ENCODE results near the gene FGD3. TPM values are rescaled to one million over a fixed set of nuclear protein-coding genes. Genes with fewer than 3 reads are reported as not detected.

Gene FGD3
- total RNA-seq, 1 experiment from 2014 or later = 1.8 TPM

DNA sequence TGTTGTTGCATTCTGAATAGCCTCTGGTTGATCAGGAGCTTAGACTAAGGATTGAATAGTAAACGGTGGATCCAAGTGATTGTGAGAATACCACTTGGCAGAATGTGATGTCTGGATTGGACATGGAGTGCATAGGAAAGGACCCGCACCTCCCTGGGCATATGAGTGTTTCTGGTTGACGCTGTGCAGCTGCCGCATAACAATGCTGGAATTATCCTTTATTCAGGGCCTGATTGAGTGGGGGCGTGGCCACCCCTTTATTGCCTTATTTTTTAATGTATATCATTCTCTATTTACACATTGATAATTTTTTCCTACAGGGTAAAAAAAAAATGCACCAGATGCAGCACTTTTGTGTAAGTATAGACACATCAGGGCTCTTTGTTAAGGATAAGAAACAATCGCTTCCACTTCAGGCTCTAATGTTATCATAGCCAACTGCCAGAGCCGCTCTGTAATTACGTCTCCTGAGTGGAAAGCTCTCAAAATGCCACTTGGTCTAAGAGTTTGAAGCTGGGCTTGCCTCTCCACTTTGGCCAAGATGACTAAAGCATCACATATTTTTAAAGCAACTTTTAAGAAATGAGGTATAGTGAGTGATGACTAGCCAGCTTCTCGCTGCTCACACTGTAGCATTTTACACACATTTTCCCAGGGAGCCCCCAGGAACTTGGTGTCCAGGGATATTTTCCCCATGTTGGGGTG, 5.7 kb downstream of the FGD3 start:
- Histone ChIP-seq H2BK15ac (ENCODE audit: low read depth, low read length) (no peak overlapping the region), H3K23ac (ENCODE audit: insufficient read length, low read depth, low read length) (no peak overlapping the region), H3K18ac (ENCODE audit: insufficient read length, low read depth, low read length) (no peak overlapping the region), H2AFZ (ENCODE audit: low read length) (no peak overlapping the region), H3K27ac (ENCODE audit: insufficient read length, low read depth, low read length) (no peak overlapping the region), H3K4me1 (ENCODE audit: insufficient read depth, low read length) (no peaks in the 10 kb centered on the region), H3K56ac (ENCODE audit: insufficient read length, low read depth, low read length) (no peak overlapping the region), H3K27me3 (ENCODE audit: insufficient read depth, low read length) (no peaks in the 10 kb centered on the region), H4K91ac (ENCODE audit: insufficient read length, low read depth, low read length) (no peak overlapping the region), H4K20me1 (ENCODE audit: control insufficient read depth, insufficient read depth, insufficient read length) (no peaks in the 10 kb centered on the region), H3K4me2 (ENCODE audit: insufficient read depth, insufficient read length, low read length) (no peak overlapping the region), H3K4ac (ENCODE audit: low read depth, low read length) (no peak overlapping the region), H3K14ac (ENCODE audit: insufficient read depth, low read length) (no peak overlapping the region), H3K9me3 (ENCODE audit: control insufficient read depth, low read depth, low read length) (no peaks in the 10 kb centered on the region), H2AK5ac (ENCODE audit: insufficient read length, low read length) (no peak overlapping the region), H3K79me1 (ENCODE audit: insufficient read depth, low read depth, low read length, poor library complexity, severe bottlenecking) (no peaks in the 10 kb centered on the region), H3K79me2 (ENCODE audit: insufficient read depth, low read length) (no peaks in the 10 kb centered on the region), H3K9ac (ENCODE audit: extremely low read depth, insufficient read length, low read length) (no peak overlapping the region), H3T11ph (ENCODE audit: low read length) (no peak overlapping the region), H3K23me2 (ENCODE audit: insufficient read length, low read depth, low read length, poor library complexity, severe bottlenecking) (no peaks in the 10 kb centered on the region), H2BK120ac (ENCODE audit: low read depth, low read length, poor library complexity, severe bottlenecking) (no peak overlapping the region), H4K5ac (ENCODE audit: insufficient read length, low read depth, low read length) (no peak overlapping the region), H2BK5ac (ENCODE audit: insufficient read length, low read length) (no peak overlapping the region), H2BK12ac (ENCODE audit: insufficient read length, low read depth, low read length) (no peak overlapping the region), H4K8ac (replicated peaks; ENCODE audit: insufficient read length, low read depth, low read length) (no peak overlapping the region), H2BK20ac (ENCODE audit: low read depth, low read length, poor library complexity, severe bottlenecking) (no peak overlapping the region)
- H3K4me1 Mint-ChIP-seq = peaks cover 11 to 15% of the 10 kb centered on the region in 2 experiments
- no peak overlapping the region for H3K4me3 Mint-ChIP-seq
- DNase-seq = no peak
- H3K27ac Mint-ChIP-seq = peak overlapping the region in 1 of 3 experiments; percentile 42; a peak in 1 of 7 replicates
- no CpG with 5 or more reads among the region's 9 CpGs for WGBS (ENCODE audit: extremely low coverage, insufficient read length, low lambda C conversion rate)
- H3K27me3 Mint-ChIP-seq (ENCODE audit: low read depth) = peaks cover 8% of the 10 kb centered on the region
- no peaks in the 10 kb centered on the region for H3K9me3 Mint-ChIP-seq
- TF ChIP-seq, protein P1, sequence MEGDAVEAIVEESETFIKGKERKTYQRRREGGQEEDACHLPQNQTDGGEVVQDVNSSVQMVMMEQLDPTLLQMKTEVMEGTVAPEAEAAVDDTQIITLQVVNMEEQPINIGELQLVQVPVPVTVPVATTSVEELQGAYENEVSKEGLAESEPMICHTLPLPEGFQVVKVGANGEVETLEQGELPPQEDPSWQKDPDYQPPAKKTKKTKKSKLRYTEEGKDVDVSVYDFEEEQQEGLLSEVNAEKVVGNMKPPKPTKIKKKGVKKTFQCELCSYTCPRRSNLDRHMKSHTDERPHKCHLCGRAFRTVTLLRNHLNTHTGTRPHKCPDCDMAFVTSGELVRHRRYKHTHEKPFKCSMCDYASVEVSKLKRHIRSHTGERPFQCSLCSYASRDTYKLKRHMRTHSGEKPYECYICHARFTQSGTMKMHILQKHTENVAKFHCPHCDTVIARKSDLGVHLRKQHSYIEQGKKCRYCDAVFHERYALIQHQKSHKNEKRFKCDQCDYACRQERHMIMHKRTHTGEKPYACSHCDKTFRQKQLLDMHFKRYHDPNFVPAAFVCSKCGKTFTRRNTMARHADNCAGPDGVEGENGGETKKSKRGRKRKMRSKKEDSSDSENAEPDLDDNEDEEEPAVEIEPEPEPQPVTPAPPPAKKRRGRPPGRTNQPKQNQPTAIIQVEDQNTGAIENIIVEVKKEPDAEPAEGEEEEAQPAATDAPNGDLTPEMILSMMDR (conservative IDR thresholded peaks at IDR 0.05) = no peak
- no peaks in the 10 kb centered on the region for H3K36me3 Mint-ChIP-seq (ENCODE audit: insufficient read depth in 1 of 3, low read depth in 3 of 3)
